Kidney (tissue), 14 donors: ENCODE data around the gene UGCG. TPM values are rescaled to one million over a fixed set of nuclear protein-coding genes. Genes with fewer than 3 reads are reported as not detected.

Experiments used
- DNase-seq, 5 donors: peaks; one replicate each; pipeline ENCODE4 v3.0.0-alpha.2; 2013 to 2020
- FAIRE-seq: peaks from 2 replicates; lab custom pipeline; 2012; peaks lifted over from hg19 to GRCh38; lab: Jason Lieb, UNC
- H3K27ac ChIP-seq, 2 donors: one replicate each; pipeline ENCODE4 v1.7.0; 2013; ENCODE audit warnings: low read depth in 2 of 2, low read length in 2 of 2, inconsistent platforms in 1 of 2
- H3K27me3 ChIP-seq: one replicate; pipeline ENCODE4 v1.7.1; 2013; ENCODE audit warnings: low read length, inconsistent platforms; ENCODE audit not compliant: control insufficient read depth, insufficient read depth
- H3K36me3 ChIP-seq, 3 donors: one replicate each; pipeline versions ENCODE4 v1.7.0 to v1.7.1; 2013; ENCODE audit warnings: low read length in 3 of 3, control low read depth in 1 of 3, inconsistent platforms in 1 of 3; ENCODE audit not compliant: insufficient read depth in 3 of 3, control insufficient read depth in 2 of 3
- H3K4me1 ChIP-seq, 3 donors: one replicate each; pipeline versions ENCODE4 v1.7.0 to v1.7.1; 2013; ENCODE audit warnings: low read length in 3 of 3, inconsistent platforms in 1 of 3, low read depth in 1 of 3; ENCODE audit not compliant: control insufficient read depth in 2 of 3, insufficient read depth in 2 of 3
- H3K4me3 ChIP-seq, 3 donors: one replicate each; pipeline versions ENCODE4 v1.7.0 to v1.8.1; 2013; ENCODE audit warnings: low read length in 3 of 3, control low read depth in 1 of 3, inconsistent platforms in 1 of 3
- H3K9ac ChIP-seq, 3 donors: one replicate each; pipeline versions ENCODE4 v1.7.0 to v1.7.1; 2013; ENCODE audit warnings: low read length in 3 of 3, control low read depth in 1 of 3, inconsistent platforms in 1 of 3
- H3K9me3 ChIP-seq, 3 donors: one replicate each; pipeline versions ENCODE4 v1.7.0 to v1.7.1; 2013; ENCODE audit warnings: low read length in 3 of 3, control low read depth in 1 of 3, inconsistent platforms in 1 of 3; ENCODE audit not compliant: control insufficient read depth in 2 of 3, insufficient read depth in 1 of 3
- CTCF ChIP-seq: IDR thresholded peaks from 3 replicates; pipeline ENCODE4 v1.5.1; 2012; ENCODE audit warnings: mild to moderate bottlenecking, moderate library complexity, borderline replicate concordance; ENCODE audit not compliant: insufficient read depth; ENCODE audit errors: extremely low read depth
- intact Hi-C: fragments of 100-400 bp; cut with DNase I; formaldehyde crosslinking; loops from one replicate; pipeline ENCODE4 v1.11.1; 2022
- polyA plus RNA-seq: library from polyadenylated mRNA; stranded (reverse); fragments of 350-450 nt; fragmentation: Illumina TruSeq; extraction: RNeasy Lipid Tissue Mini Kit (QIAGEN cat#74804); gene quantifications from one replicate; pipeline ENCODE4 v1.2.3, GENCODE V29; 2014; ENCODE audit warnings: low read depth, low replicate concordance; ENCODE audit not compliant: insufficient read depth
- total RNA-seq: library from RNA; stranded (reverse); fragmentation: NEBNext Ultra II Directional; extraction: Animal tissue kit (Norgen Biotek cat#: 25700); gene quantifications from one replicate; pipeline ENCODE4 v1.2.1, GENCODE V29; 2021
- donor health status: control.
- donor health status: control.
- donor health status: control.
- donor health status: control.
- donor health status: control.
- donor health status: DM: yes; HTN: yes; CAD: no.
- donor health status: Normal renal cell carcinoma (clear cell type).

UGCG gene
- total and polyA plus RNA-seq, 2 donors from 2014 or later: 20.8 to 113 TPM

GRCh38 chr9:111949919-111950318 lies 53.3 kb downstream of the UGCG start:
- Histone ChIP-seq H3K27ac (no peak overlapping the region), H3K4me1 (no peaks in the 10 kb centered on the region), H3K36me3 (no peaks in the 10 kb centered on the region), H3K4me3 (no peak overlapping the region), H3K9me3 (no peaks in the 10 kb centered on the region), H3K9ac (no peak overlapping the region), H3K27me3 (no peaks in the 10 kb centered on the region)
- intact Hi-C loops: no loop called here
- DNase-seq: no peak
- no peak for TF ChIP-seq CTCF
- no peak for FAIRE-seq

GRCh38 chr9:111952559-111952958 lies 55.9 kb downstream of the UGCG start:
- intact Hi-C loops: no loop called here
- Histone ChIP-seq H3K4me1 (no peaks in the 10 kb centered on the region), H3K4me3 (no peak overlapping the region), H3K36me3 (no peaks in the 10 kb centered on the region), H3K9ac (no peak overlapping the region), H3K27me3 (no peaks in the 10 kb centered on the region), H3K27ac (no peak overlapping the region), H3K9me3 (no peaks in the 10 kb centered on the region)
- FAIRE-seq (no peak), DNase-seq (no peak)
- TF ChIP-seq CTCF: no peak

GRCh38 chr9:111953444-111953843 lies 56.8 kb downstream of the UGCG start:
- Histone ChIP-seq H3K27ac (no peak overlapping the region), H3K4me3 (no peak overlapping the region), H3K27me3 (no peaks in the 10 kb centered on the region), H3K9me3 (no peaks in the 10 kb centered on the region), H3K36me3 (no peaks in the 10 kb centered on the region), H3K9ac (no peak overlapping the region), H3K4me1 (peaks cover 0 to 7% (median 3%) of the 10 kb centered on the region in 3 donors)
- DNase-seq: no peak
- no peak for FAIRE-seq
- TF ChIP-seq CTCF: no peak
- intact Hi-C loops: no loop called here

DNA sequence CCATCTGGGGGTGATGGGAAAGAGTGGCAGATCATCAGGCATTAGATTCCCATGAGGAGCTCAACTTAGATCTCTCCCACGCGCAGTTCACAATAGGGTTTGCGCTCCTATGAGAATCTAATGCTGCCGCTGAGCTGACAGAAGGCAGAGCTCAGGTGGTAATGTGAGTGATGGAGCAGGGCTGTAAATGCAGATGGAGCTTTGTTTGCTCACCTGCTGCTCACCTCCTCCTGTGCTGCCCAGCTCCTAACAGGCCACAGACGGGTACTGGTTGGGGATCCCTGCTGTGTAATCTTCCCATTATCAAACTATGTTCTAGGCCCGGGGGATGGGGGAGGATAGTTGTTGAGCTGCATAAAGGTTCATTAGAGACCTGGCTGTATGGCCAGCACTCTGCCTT lies 58.4 kb downstream of the UGCG start:
- no peak overlapping the region for H3K27ac ChIP-seq
- DNase-seq: no peak
- TF ChIP-seq CTCF: no peak
- intact Hi-C loops: no loop called here
- no peak overlapping the region for H3K4me3 ChIP-seq
- no peak for FAIRE-seq
- H3K27me3 ChIP-seq: no peaks in the 10 kb centered on the region
- no peaks in the 10 kb centered on the region for H3K36me3 ChIP-seq
- peaks cover 0 to 7% (median 3%) of the 10 kb centered on the region in 3 donors for H3K4me1 ChIP-seq
- no peaks in the 10 kb centered on the region for H3K9me3 ChIP-seq
- H3K9ac ChIP-seq: no peak overlapping the region
